K562 (cell line): ENCODE data around the gene C9orf50. TPM values are rescaled to one million over a fixed set of nuclear protein-coding genes. Genes with fewer than 3 reads are reported as not detected.

Experiments used
- ATAC-seq: fragments of 200-7000 bp; cut with Tn5 transposase; 3 replicates; pipeline ENCODE4 v1.9.1; 2020; ENCODE audit warnings: moderate library complexity
- BruUV-seq: library from RNA; stranded (reverse); fragments of 400-500 nt; replicated peaks from 2 replicates; lab custom pipeline; 2021; lab: Mats Ljungman, UMichigan
- CTCF ChIA-PET: fragments of 300-600 bp; formaldehyde crosslinking; extraction: SDS; loops from one replicate; lab custom pipeline; 2021; ENCODE audit warnings: low intra/inter-chr PET ratio; lab: Yijun Ruan, JAX
- POLR2A ChIA-PET: fragments of 300-600, 350-650 bp; sonication (Branson Sonifier 250); formaldehyde crosslinking; extraction: SDS; loops from one replicate; lab custom pipeline; 2021; ENCODE audit warnings: antibody characterized with exemption, inconsistent platforms; lab: Yijun Ruan, JAX
- DNase-seq, 4 experiments: peaks; one replicate each; pipeline versions ENCODE4 v3.0.0 to v3.0.0-alpha.2; 2011 to 2018; ENCODE audit warnings: low spot score in 3 of 4, mixed read lengths in 3 of 4; ENCODE audit errors: extremely low read depth in 1 of 4
- FAIRE-seq: peaks from 2 replicates; lab custom pipeline; 2011; peaks lifted over from hg19 to GRCh38; lab: Jason Lieb, UNC
- H2AFZ ChIP-seq: 2 replicates; pipeline ENCODE4 v1.6.0; 2011; ENCODE audit warnings: low read depth, low read length, control low read depth, inconsistent platforms
- H3K27ac ChIP-seq: fragments of 200-600 bp; 3 replicates; pipeline ENCODE4 v1.8.0; 2011; ENCODE audit warnings: low read depth, mild to moderate bottlenecking, control low read depth, inconsistent platforms, low read length, moderate library complexity, mixed read lengths; ENCODE audit errors: extremely low read depth
- H3K27me3 ChIP-seq, 2 experiments: fragments of 300-600 bp in 1 of 2; 2 replicates in 1 of 2; 3 replicates in 1 of 2; pipeline versions ENCODE4 v1.6.0 to v1.8.0; 2011; ENCODE audit warnings: inconsistent platforms in 2 of 2, low read length in 2 of 2, mild to moderate bottlenecking in 1 of 2, mixed read lengths in 1 of 2, moderate library complexity in 1 of 2; ENCODE audit not compliant: control insufficient read depth in 2 of 2, insufficient read depth in 2 of 2
- H3K36me3 ChIP-seq: fragments of 300-600 bp; 3 replicates; pipeline ENCODE4 v1.8.0; 2011; ENCODE audit warnings: mild to moderate bottlenecking, low read length, inconsistent platforms; ENCODE audit not compliant: control insufficient read depth, insufficient read depth
- H3K4me1 ChIP-seq, 2 experiments: fragments of 200-600 bp in 1 of 2; replicated peaks in 1 of 2; 2 replicates in 1 of 2; 3 replicates in 1 of 2; pipeline versions ENCODE4 v1.5.1 to v1.8.0; 2011; ENCODE audit warnings: inconsistent platforms in 2 of 2, low read length in 2 of 2, mild to moderate bottlenecking in 1 of 2, mixed read lengths in 1 of 2, moderate library complexity in 1 of 2; ENCODE audit not compliant: control insufficient read depth in 2 of 2, insufficient read depth in 2 of 2
- H3K4me2 ChIP-seq: 2 replicates; pipeline ENCODE4 v1.6.1; 2011; ENCODE audit warnings: low read length, control low read depth, inconsistent platforms, mixed read lengths; ENCODE audit not compliant: insufficient read depth
- H3K4me3 ChIP-seq: fragments of 200-600 bp; sonication (generic), shearing (Covaris generic); 2 replicates; pipeline ENCODE4 v1.5.1; 2016; ENCODE audit warnings: control low read depth, inconsistent platforms
- H3K79me2 ChIP-seq: fragments of 200-600 bp; 3 replicates; pipeline ENCODE4 v1.8.0; 2011; ENCODE audit warnings: low read length, inconsistent platforms; ENCODE audit not compliant: control insufficient read depth, insufficient read depth
- H3K9ac ChIP-seq, 2 experiments: 2 replicates each; pipeline versions ENCODE4 v1.6.0 to v1.6.1; 2011; ENCODE audit warnings: low read depth in 2 of 2, low read length in 2 of 2, control low read depth in 1 of 2, inconsistent platforms in 1 of 2, mild to moderate bottlenecking in 1 of 2, mixed read lengths in 1 of 2; ENCODE audit not compliant: insufficient read depth in 1 of 2
- H3K9me1 ChIP-seq: one replicate; pipeline ENCODE4 v1.6.0; 2011; ENCODE audit warnings: inconsistent platforms, mild to moderate bottlenecking, low read length, moderate library complexity; ENCODE audit not compliant: control insufficient read depth, insufficient read depth
- H3K9me3 ChIP-seq: replicated peaks from 2 replicates; pipeline ENCODE4 v1.5.1; 2011; ENCODE audit warnings: low read depth, low read length, inconsistent platforms; ENCODE audit not compliant: control insufficient read depth, insufficient read depth
- H4K20me1 ChIP-seq: replicated peaks from 2 replicates; pipeline ENCODE4 v1.6.1; 2011; ENCODE audit warnings: low read length, inconsistent platforms, mixed read lengths; ENCODE audit not compliant: control insufficient read depth, insufficient read depth
- ADNP ChIP-seq: fragments of 200-800 bp; sonication (Bioruptor generic); IDR thresholded peaks from 2 replicates; pipeline ENCODE4 v1.6.1; 2016; ENCODE audit warnings: missing genetic modification characterization, missing compliant biosample characterization
- ELF4 ChIP-seq: fragments of 450-650 bp; formaldehyde crosslinking; IDR thresholded peaks from 2 replicates; pipeline ENCODE4 v1.4.0; 2022; ENCODE audit warnings: missing genetic modification characterization
- ETV1 ChIP-seq: fragments of 450-650 bp; conservative IDR thresholded peaks from 2 replicates; pipeline ENCODE4 v1.6.1; 2016; ENCODE audit warnings: missing genetic modification characterization, control low read depth, low read depth, missing compliant biosample characterization
- HIVEP1 ChIP-seq: fragments of 250-450 bp; sonication (Bioruptor Pico); IDR thresholded peaks from 2 replicates; pipeline ENCODE4 v1.4.0; 2020; ENCODE audit warnings: mild to moderate bottlenecking
- KLF16 ChIP-seq: IDR thresholded peaks from 2 replicates; pipeline ENCODE4 v1.6.1; 2016; ENCODE audit warnings: antibody characterized with exemption
- PHF20 ChIP-seq: fragments of 450-650 bp; IDR thresholded peaks from 2 replicates; pipeline ENCODE4 v1.6.1; 2018; ENCODE audit not compliant: partially characterized antibody
- U2AF2 ChIP-seq: fragments of 200-400 bp; formaldehyde crosslinking; optimal IDR thresholded peaks from 2 replicates; pipeline ENCODE3; 2017; ENCODE audit warnings: low read depth, mild to moderate bottlenecking, low read length
- ZC3H4 ChIP-seq: sonication (generic); formaldehyde crosslinking; IDR thresholded peaks from 2 replicates; pipeline ENCODE4 v1.9.0; 2021; ENCODE audit warnings: missing genetic modification reagents, borderline replicate concordance
- WGBS: fragments of 100-300 bp; shearing (Covaris generic); methylation state at CpG from one replicate; pipeline ENCODE4 v1.1.6; 2016; ENCODE audit warnings: low coverage, mixed read lengths; ENCODE audit not compliant: insufficient coverage; ENCODE audit errors: missing lambda C conversion rate; 5-methylcytosine and 5-hydroxymethylcytosine counted together
- in situ Hi-C: fragments of 300-500 bp; cut with MboI; formaldehyde crosslinking; loops from 4 replicates; pipeline ENCODE4 v1.15.0; 2018; ENCODE audit warnings: inconsistent platforms, mixed read lengths
- intact Hi-C: fragments of 100-400 bp; cut with micrococcal nuclease; formaldehyde crosslinking; loops from 2 replicates; pipeline ENCODE4 v1.14.2; 2022
- polyA plus RNA-seq, 8 experiments: library from polyadenylated mRNA; depleted of rRNA in 4 of 8; stranded (reverse) in 5 of 8; unstranded in 3 of 8; fragments of >200 nt; fragmentation: Nextera tagmentation in 2 of 8; fragmentation: Illumina TruSeq in 1 of 8; extraction: Ambion mirVana in 2 of 8; extraction: Trizol in 1 of 8; gene quantifications; 2 replicates each; pipeline versions ENCODE4 v1.2.1 to v1.2.3, GENCODE V29; 2011 to 2014; ENCODE audit warnings: inconsistent platforms in 1 of 8, missing spikeins in 1 of 8
- total RNA-seq, 7 experiments: library from RNA; depleted of rRNA in 6 of 7; stranded (reverse); fragments of >200 nt in 6 of 7; fragmentation: Illumina TruSeq in 2 of 7; extraction: Trizol in 2 of 7; gene quantifications; 2 replicates each; pipeline versions ENCODE4 v1.2.1 to v1.2.3, GENCODE V29; 2011 to 2021; ENCODE audit warnings: low replicate concordance in 1 of 7
- TF ChIP-seq, protein P1 (sequence below): sonication (generic); formaldehyde crosslinking; IDR thresholded peaks from 2 replicates; pipeline ENCODE4 v1.8.1; 2023; ENCODE audit warnings: mild to moderate bottlenecking, missing genetic modification reagents, moderate library complexity
- TF ChIP-seq, protein P2 (sequence below): sonication (generic); formaldehyde crosslinking; IDR thresholded peaks from 2 replicates; pipeline ENCODE4 v1.8.0; 2022; ENCODE audit warnings: mild to moderate bottlenecking, missing genetic modification reagents
- TF ChIP-seq, protein P3 (sequence below): sonication (generic); formaldehyde crosslinking; IDR thresholded peaks from 2 replicates; pipeline ENCODE4 v1.8.1; 2023; ENCODE audit warnings: mild to moderate bottlenecking, missing genetic modification reagents
- TF ChIP-seq, protein P4 (sequence below): fragments of 450-650 bp; IDR thresholded peaks from 2 replicates; pipeline ENCODE4 v1.6.1; 2017; ENCODE audit warnings: mild to moderate bottlenecking, moderate library complexity

The C9orf50 gene
- total and polyA plus RNA-seq, 9 of the 15 experiments (the other 6 are each of a cell fraction or from before 2014, with no cell fraction given), result not detected

DNA sequence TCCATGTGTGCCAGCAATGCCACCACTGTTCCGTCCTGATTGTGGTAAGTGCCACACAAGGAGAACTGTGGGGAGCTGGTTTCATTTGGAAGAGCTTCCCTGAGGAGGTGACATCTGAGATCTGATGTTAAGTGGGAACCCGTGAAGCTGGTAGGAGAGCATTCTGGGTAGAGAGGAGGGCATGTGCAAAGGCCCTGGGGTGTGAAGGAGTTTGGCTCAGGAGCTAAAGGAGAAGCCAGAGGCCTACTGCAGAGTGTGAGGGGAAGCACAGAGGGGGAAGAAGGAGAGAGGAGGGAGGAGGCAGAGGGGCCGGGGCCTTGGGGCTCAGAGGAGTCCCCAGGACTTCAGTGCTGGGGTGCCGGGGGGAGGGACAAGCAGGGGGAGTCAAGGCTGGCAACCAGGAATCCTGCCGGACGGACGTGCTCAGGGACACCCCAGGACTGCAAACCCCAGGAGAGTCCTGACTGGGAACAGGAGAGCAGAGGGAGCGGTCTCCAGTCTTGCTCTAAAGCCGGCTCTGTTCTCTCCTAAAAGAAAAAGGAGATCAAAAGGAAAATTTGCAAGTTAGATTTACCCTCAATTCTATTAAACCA is 19.7 kb downstream of the C9orf50 start (continued):
- TF ChIP-seq U2AF2 (no peak), ZC3H4 (no peak), HIVEP1 (no peak), ADNP (0 out of 2 replicates have a peak, but pooled peaks have one; percentile 31), ELF4 (CRISPR knock-in tag) (no peak), KLF16 (no peak)

DNA sequence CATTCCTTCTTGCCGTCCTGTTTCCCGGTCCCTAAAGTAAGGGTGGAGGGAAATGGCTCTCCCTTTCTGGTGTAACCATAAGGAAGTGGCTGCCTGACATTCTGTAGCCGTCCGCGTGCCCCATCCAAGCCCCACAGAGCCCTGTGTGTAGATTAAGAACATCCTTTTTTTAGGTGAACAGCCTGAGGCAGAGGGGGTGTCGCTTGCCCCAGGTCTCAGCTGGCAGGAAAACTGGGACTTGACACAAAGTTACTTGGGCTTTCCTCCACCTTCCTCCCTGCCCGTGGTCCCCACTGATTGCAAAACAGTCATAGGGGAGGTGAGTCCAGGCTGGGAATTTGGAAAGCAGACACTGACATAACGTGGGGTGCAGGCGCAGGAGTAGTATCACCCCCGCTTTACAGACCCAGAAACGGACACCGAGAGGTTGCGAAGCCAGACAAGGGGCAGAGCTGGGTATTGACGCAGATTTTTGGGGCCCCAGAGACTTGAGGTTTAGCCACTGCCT is 22.8 kb downstream of the C9orf50 start:
- no peak for FAIRE-seq
- H3K4me3 ChIP-seq, result no peak overlapping the region

More for the DNA sequence above, 22.8 kb downstream of the C9orf50 start:
- no peaks in the 10 kb centered on the region for H3K9me1 ChIP-seq
- no peak for TF ChIP-seq PHF20
- TF ChIP-seq, protein P1, sequence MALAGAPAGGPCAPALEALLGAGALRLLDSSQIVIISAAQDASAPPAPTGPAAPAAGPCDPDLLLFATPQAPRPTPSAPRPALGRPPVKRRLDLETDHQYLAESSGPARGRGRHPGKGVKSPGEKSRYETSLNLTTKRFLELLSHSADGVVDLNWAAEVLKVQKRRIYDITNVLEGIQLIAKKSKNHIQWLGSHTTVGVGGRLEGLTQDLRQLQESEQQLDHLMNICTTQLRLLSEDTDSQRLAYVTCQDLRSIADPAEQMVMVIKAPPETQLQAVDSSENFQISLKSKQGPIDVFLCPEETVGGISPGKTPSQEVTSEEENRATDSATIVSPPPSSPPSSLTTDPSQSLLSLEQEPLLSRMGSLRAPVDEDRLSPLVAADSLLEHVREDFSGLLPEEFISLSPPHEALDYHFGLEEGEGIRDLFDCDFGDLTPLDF (CRISPR knock-in tag), result no peak
- TF ChIP-seq ETV1 (tag), result no peak
- TF ChIP-seq, protein P2, sequence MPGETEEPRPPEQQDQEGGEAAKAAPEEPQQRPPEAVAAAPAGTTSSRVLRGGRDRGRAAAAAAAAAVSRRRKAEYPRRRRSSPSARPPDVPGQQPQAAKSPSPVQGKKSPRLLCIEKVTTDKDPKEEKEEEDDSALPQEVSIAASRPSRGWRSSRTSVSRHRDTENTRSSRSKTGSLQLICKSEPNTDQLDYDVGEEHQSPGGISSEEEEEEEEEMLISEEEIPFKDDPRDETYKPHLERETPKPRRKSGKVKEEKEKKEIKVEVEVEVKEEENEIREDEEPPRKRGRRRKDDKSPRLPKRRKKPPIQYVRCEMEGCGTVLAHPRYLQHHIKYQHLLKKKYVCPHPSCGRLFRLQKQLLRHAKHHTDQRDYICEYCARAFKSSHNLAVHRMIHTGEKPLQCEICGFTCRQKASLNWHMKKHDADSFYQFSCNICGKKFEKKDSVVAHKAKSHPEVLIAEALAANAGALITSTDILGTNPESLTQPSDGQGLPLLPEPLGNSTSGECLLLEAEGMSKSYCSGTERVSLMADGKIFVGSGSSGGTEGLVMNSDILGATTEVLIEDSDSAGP, result no peak
- TF ChIP-seq, protein P3, sequence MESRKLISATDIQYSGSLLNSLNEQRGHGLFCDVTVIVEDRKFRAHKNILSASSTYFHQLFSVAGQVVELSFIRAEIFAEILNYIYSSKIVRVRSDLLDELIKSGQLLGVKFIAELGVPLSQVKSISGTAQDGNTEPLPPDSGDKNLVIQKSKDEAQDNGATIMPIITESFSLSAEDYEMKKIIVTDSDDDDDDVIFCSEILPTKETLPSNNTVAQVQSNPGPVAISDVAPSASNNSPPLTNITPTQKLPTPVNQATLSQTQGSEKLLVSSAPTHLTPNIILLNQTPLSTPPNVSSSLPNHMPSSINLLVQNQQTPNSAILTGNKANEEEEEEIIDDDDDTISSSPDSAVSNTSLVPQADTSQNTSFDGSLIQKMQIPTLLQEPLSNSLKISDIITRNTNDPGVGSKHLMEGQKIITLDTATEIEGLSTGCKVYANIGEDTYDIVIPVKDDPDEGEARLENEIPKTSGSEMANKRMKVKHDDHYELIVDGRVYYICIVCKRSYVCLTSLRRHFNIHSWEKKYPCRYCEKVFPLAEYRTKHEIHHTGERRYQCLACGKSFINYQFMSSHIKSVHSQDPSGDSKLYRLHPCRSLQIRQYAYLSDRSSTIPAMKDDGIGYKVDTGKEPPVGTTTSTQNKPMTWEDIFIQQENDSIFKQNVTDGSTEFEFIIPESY (CRISPR knock-in tag), result peak; percentile 84
- TF ChIP-seq, protein P4, sequence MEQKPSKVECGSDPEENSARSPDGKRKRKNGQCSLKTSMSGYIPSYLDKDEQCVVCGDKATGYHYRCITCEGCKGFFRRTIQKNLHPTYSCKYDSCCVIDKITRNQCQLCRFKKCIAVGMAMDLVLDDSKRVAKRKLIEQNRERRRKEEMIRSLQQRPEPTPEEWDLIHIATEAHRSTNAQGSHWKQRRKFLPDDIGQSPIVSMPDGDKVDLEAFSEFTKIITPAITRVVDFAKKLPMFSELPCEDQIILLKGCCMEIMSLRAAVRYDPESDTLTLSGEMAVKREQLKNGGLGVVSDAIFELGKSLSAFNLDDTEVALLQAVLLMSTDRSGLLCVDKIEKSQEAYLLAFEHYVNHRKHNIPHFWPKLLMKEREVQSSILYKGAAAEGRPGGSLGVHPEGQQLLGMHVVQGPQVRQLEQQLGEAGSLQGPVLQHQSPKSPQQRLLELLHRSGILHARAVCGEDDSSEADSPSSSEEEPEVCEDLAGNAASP, result no peak
- ChIA-PET CTCF (no interaction called here), POLR2A (interaction anchor here (1.2 to 1.6 kb wide), 2 partner anchors 10 to 27 kb away, joined by 3 to 6 read pairs; no protein-coding TSS in a partner anchor)
- ATAC-seq (no peak), DNase-seq (no peak)
- BruUV-seq, result no TSS peak
- no peaks in the 10 kb centered on the region for H4K20me1 ChIP-seq
- no peak overlapping the region for H3K27ac ChIP-seq
- no peaks in the 10 kb centered on the region for H3K36me3 ChIP-seq
- H2AFZ ChIP-seq, result no peak overlapping the region
- H3K4me2 ChIP-seq, result no peak overlapping the region
- intact Hi-C loops, result loop anchor here (10.0 kb wide), 1 partner anchor 193 kb away; no protein-coding TSS in a partner anchor
- WGBS, result 86% methylated on average over 13 of the region's 14 CpGs
- H3K9ac ChIP-seq, result peak overlapping the region in 1 of 2 experiments; percentile 56; a peak in 1 of 4 replicates
- no peaks in the 10 kb centered on the region for H3K27me3 ChIP-seq
- H3K9me3 ChIP-seq, result no peaks in the 10 kb centered on the region
- peaks cover 26 to 45% of the 10 kb centered on the region in 2 experiments for H3K4me1 ChIP-seq
- in situ Hi-C loops, result no loop called here
- no peaks in the 10 kb centered on the region for H3K79me2 ChIP-seq
